K562 (cell line): ENCODE measurements around the gene CD96. TPM values are rescaled to one million over a fixed set of nuclear protein-coding genes. Genes with fewer than 3 reads are reported as not detected.

Source experiments
- ATAC-seq: fragments of 200-7000 bp; cut with Tn5 transposase; 3 replicates; pipeline ENCODE4 v1.9.1; 2020; ENCODE audit warnings: moderate library complexity
- BruUV-seq: library from RNA; stranded (reverse); fragments of 400-500 nt; replicated peaks from 2 replicates; lab custom pipeline; 2021; lab: Mats Ljungman, UMichigan
- CTCF ChIA-PET: fragments of 300-600 bp; formaldehyde crosslinking; extraction: SDS; loops from one replicate; lab custom pipeline; 2021; ENCODE audit warnings: low intra/inter-chr PET ratio; lab: Yijun Ruan, JAX
- POLR2A ChIA-PET: fragments of 300-600, 350-650 bp; sonication (Branson Sonifier 250); formaldehyde crosslinking; extraction: SDS; loops from one replicate; lab custom pipeline; 2021; ENCODE audit warnings: antibody characterized with exemption, inconsistent platforms; lab: Yijun Ruan, JAX
- DNase-seq, 4 experiments: peaks; one replicate each; pipeline versions ENCODE4 v3.0.0 to v3.0.0-alpha.2; 2011 to 2018; ENCODE audit warnings: low spot score in 3 of 4, mixed read lengths in 3 of 4; ENCODE audit errors: extremely low read depth in 1 of 4
- FAIRE-seq: peaks from 2 replicates; lab custom pipeline; 2011; peaks lifted over from hg19 to GRCh38; lab: Jason Lieb, UNC
- H2AFZ ChIP-seq: 2 replicates; pipeline ENCODE4 v1.6.0; 2011; ENCODE audit warnings: low read depth, low read length, control low read depth, inconsistent platforms
- H3K27ac ChIP-seq: fragments of 200-600 bp; 3 replicates; pipeline ENCODE4 v1.8.0; 2011; ENCODE audit warnings: low read depth, mild to moderate bottlenecking, control low read depth, inconsistent platforms, low read length, moderate library complexity, mixed read lengths; ENCODE audit errors: extremely low read depth
- H3K27me3 ChIP-seq, 2 experiments: fragments of 300-600 bp in 1 of 2; 2 replicates in 1 of 2; 3 replicates in 1 of 2; pipeline versions ENCODE4 v1.6.0 to v1.8.0; 2011; ENCODE audit warnings: inconsistent platforms in 2 of 2, low read length in 2 of 2, mild to moderate bottlenecking in 1 of 2, mixed read lengths in 1 of 2, moderate library complexity in 1 of 2; ENCODE audit not compliant: control insufficient read depth in 2 of 2, insufficient read depth in 2 of 2
- H3K36me3 ChIP-seq: fragments of 300-600 bp; 3 replicates; pipeline ENCODE4 v1.8.0; 2011; ENCODE audit warnings: mild to moderate bottlenecking, low read length, inconsistent platforms; ENCODE audit not compliant: control insufficient read depth, insufficient read depth
- H3K4me1 ChIP-seq, 2 experiments: fragments of 200-600 bp in 1 of 2; replicated peaks in 1 of 2; 2 replicates in 1 of 2; 3 replicates in 1 of 2; pipeline versions ENCODE4 v1.5.1 to v1.8.0; 2011; ENCODE audit warnings: inconsistent platforms in 2 of 2, low read length in 2 of 2, mild to moderate bottlenecking in 1 of 2, mixed read lengths in 1 of 2, moderate library complexity in 1 of 2; ENCODE audit not compliant: control insufficient read depth in 2 of 2, insufficient read depth in 2 of 2
- H3K4me2 ChIP-seq: 2 replicates; pipeline ENCODE4 v1.6.1; 2011; ENCODE audit warnings: low read length, control low read depth, inconsistent platforms, mixed read lengths; ENCODE audit not compliant: insufficient read depth
- H3K4me3 ChIP-seq: fragments of 200-600 bp; sonication (generic), shearing (Covaris generic); 2 replicates; pipeline ENCODE4 v1.5.1; 2016; ENCODE audit warnings: control low read depth, inconsistent platforms
- H3K79me2 ChIP-seq: fragments of 200-600 bp; 3 replicates; pipeline ENCODE4 v1.8.0; 2011; ENCODE audit warnings: low read length, inconsistent platforms; ENCODE audit not compliant: control insufficient read depth, insufficient read depth
- H3K9ac ChIP-seq, 2 experiments: 2 replicates each; pipeline versions ENCODE4 v1.6.0 to v1.6.1; 2011; ENCODE audit warnings: low read depth in 2 of 2, low read length in 2 of 2, control low read depth in 1 of 2, inconsistent platforms in 1 of 2, mild to moderate bottlenecking in 1 of 2, mixed read lengths in 1 of 2; ENCODE audit not compliant: insufficient read depth in 1 of 2
- H3K9me1 ChIP-seq: one replicate; pipeline ENCODE4 v1.6.0; 2011; ENCODE audit warnings: inconsistent platforms, mild to moderate bottlenecking, low read length, moderate library complexity; ENCODE audit not compliant: control insufficient read depth, insufficient read depth
- H3K9me3 ChIP-seq: replicated peaks from 2 replicates; pipeline ENCODE4 v1.5.1; 2011; ENCODE audit warnings: low read depth, low read length, inconsistent platforms; ENCODE audit not compliant: control insufficient read depth, insufficient read depth
- H4K20me1 ChIP-seq: replicated peaks from 2 replicates; pipeline ENCODE4 v1.6.1; 2011; ENCODE audit warnings: low read length, inconsistent platforms, mixed read lengths; ENCODE audit not compliant: control insufficient read depth, insufficient read depth
- ADNP ChIP-seq: fragments of 200-800 bp; sonication (Bioruptor generic); IDR thresholded peaks from 2 replicates; pipeline ENCODE4 v1.6.1; 2016; ENCODE audit warnings: missing genetic modification characterization, missing compliant biosample characterization
- GABPB1 ChIP-seq: sonication (generic); formaldehyde crosslinking; IDR thresholded peaks from 2 replicates; pipeline ENCODE4 v1.8.0; 2022; ENCODE audit warnings: mild to moderate bottlenecking, missing genetic modification reagents
- KAT8 ChIP-seq: fragments of 450-650 bp; IDR thresholded peaks from 2 replicates; pipeline ENCODE4 v1.6.1; 2016; ENCODE audit warnings: low read depth, mild to moderate bottlenecking
- MCM2 ChIP-seq: fragments of 450-650 bp; IDR thresholded peaks from 2 replicates; pipeline ENCODE4 v1.6.1; 2017; ENCODE audit warnings: low read depth, mild to moderate bottlenecking
- MCM3 ChIP-seq: fragments of 450-650 bp; IDR thresholded peaks from 2 replicates; pipeline ENCODE4 v1.6.1; 2016
- MXD1 ChIP-seq: fragments of 250-450 bp; sonication (Bioruptor Pico); IDR thresholded peaks from 2 replicates; pipeline ENCODE4 v1.8.0; 2021; ENCODE audit warnings: borderline replicate concordance, mild to moderate bottlenecking, moderate library complexity; ENCODE audit not compliant: poor library complexity, severe bottlenecking
- NFATC3 ChIP-seq: fragments of 450-650 bp; IDR thresholded peaks from 2 replicates; pipeline ENCODE4 v1.6.1; 2017; ENCODE audit warnings: mild to moderate bottlenecking
- POLR2AphosphoS5 ChIP-seq: IDR thresholded peaks from 2 replicates; pipeline ENCODE4 v1.6.1; 2011; ENCODE audit warnings: mild to moderate bottlenecking, low read depth, low read length, moderate library complexity; ENCODE audit not compliant: control insufficient read depth, insufficient read depth
- PTRF ChIP-seq: fragments of 450-650 bp; IDR thresholded peaks from 2 replicates; pipeline ENCODE4 v1.6.1; 2016; ENCODE audit warnings: mild to moderate bottlenecking, missing genetic modification characterization, missing compliant biosample characterization
- SLC30A9 ChIP-seq: fragments of 250-450 bp; sonication (Bioruptor Pico); IDR thresholded peaks from 2 replicates; pipeline ENCODE4 v1.8.0; 2022; ENCODE audit warnings: mild to moderate bottlenecking, moderate library complexity
- ZBTB8A ChIP-seq: fragments of 450-650 bp; IDR thresholded peaks from 2 replicates; pipeline ENCODE4 v1.6.1; 2018; ENCODE audit warnings: mild to moderate bottlenecking, moderate library complexity; ENCODE audit not compliant: partially characterized antibody
- ZC3H11A ChIP-seq: IDR thresholded peaks from 2 replicates; pipeline ENCODE4 v1.6.1; 2012; ENCODE audit warnings: low read depth, low read length, improper control_type of control experiment
- ZNF232 ChIP-seq: sonication (generic); formaldehyde crosslinking; IDR thresholded peaks from 2 replicates; pipeline ENCODE4 v1.8.0; 2022; ENCODE audit warnings: mild to moderate bottlenecking, missing genetic modification reagents
- in situ Hi-C: fragments of 300-500 bp; cut with MboI; formaldehyde crosslinking; loops from 4 replicates; pipeline ENCODE4 v1.15.0; 2018; ENCODE audit warnings: inconsistent platforms, mixed read lengths
- intact Hi-C: fragments of 100-400 bp; cut with micrococcal nuclease; formaldehyde crosslinking; loops from 2 replicates; pipeline ENCODE4 v1.14.2; 2022
- polyA plus RNA-seq, 8 experiments: library from polyadenylated mRNA; depleted of rRNA in 4 of 8; stranded (reverse) in 5 of 8; unstranded in 3 of 8; fragments of >200 nt; fragmentation: Nextera tagmentation in 2 of 8; fragmentation: Illumina TruSeq in 1 of 8; extraction: Ambion mirVana in 2 of 8; extraction: Trizol in 1 of 8; gene quantifications; 2 replicates each; pipeline versions ENCODE4 v1.2.1 to v1.2.3, GENCODE V29; 2011 to 2014; ENCODE audit warnings: inconsistent platforms in 1 of 8, missing spikeins in 1 of 8
- total RNA-seq, 7 experiments: library from RNA; depleted of rRNA in 6 of 7; stranded (reverse); fragments of >200 nt in 6 of 7; fragmentation: Illumina TruSeq in 2 of 7; extraction: Trizol in 2 of 7; gene quantifications; 2 replicates each; pipeline versions ENCODE4 v1.2.1 to v1.2.3, GENCODE V29; 2011 to 2021; ENCODE audit warnings: low replicate concordance in 1 of 7

CD96 gene
- total and polyA plus RNA-seq, 9 of the 15 experiments (the other 6 are each of a cell fraction or from before 2014, with no cell fraction given): 0.32 to 5.7 (median 1.2) TPM

GRCh38 chr3:111668326-111668725 is 126.3 kb downstream of the CD96 start:
- Histone ChIP-seq H3K79me2 (no peaks in the 10 kb centered on the region), H3K9me1 (no peaks in the 10 kb centered on the region), H4K20me1 (no peaks in the 10 kb centered on the region), H3K36me3 (no peaks in the 10 kb centered on the region), H3K9ac (no peak overlapping the region), H3K4me3 (no peak overlapping the region), H3K4me1 (no peaks in the 10 kb centered on the region), H3K27me3 (0 out of 5 replicates have a peak, but pooled peaks cover 0 to under 1% of the 10 kb centered on the region in 2 experiments), H3K9me3 (no peaks in the 10 kb centered on the region), H2AFZ (no peak overlapping the region), H3K4me2 (no peak overlapping the region), H3K27ac (no peak overlapping the region)
- POLR2A ChIA-PET: no interaction called here
- TF ChIP-seq GABPB1 (CRISPR knock-in tag): no peak
- TF ChIP-seq NFATC3: no peak
- TF ChIP-seq PTRF: no peak
- TF ChIP-seq ZBTB8A: no peak
- no peak for TF ChIP-seq MCM2
- no peak for TF ChIP-seq MCM3
- no peak for TF ChIP-seq ZC3H11A
- no peak for TF ChIP-seq POLR2AphosphoS5
- TF ChIP-seq SLC30A9 (CRISPR knock-in tag): no peak
- TF ChIP-seq ADNP (tag): no peak
- TF ChIP-seq ZNF232 (CRISPR knock-in tag): no peak
- no peak for TF ChIP-seq KAT8
- no peak for TF ChIP-seq MXD1 (CRISPR knock-in tag)
- no peak for DNase-seq
- BruUV-seq: no TSS peak
- FAIRE-seq: no peak
- ATAC-seq: no peak
- CTCF ChIA-PET: interaction anchor here (1.6 kb wide), 1 partner anchor 299 kb away, joined by 7 read pairs; no protein-coding TSS in a partner anchor
- in situ Hi-C loops (no loop called here), intact Hi-C loops (loop anchor here (2.0 kb wide), 1 partner anchor 48 kb away; no protein-coding TSS in a partner anchor)
